HS-27A (cell line): ENCODE results near the gene HLCS.
"Not testable (repeated sequence)": the region's sequence is repeated elsewhere in the genome, so short reads cannot be mapped to it uniquely, and the experiment has no call there.

ENCODE experiments used
- DNase-seq: peaks from one replicate; pipeline ENCODE4 v3.0.0-alpha.2; 2012; ENCODE audit warnings: low read depth, missing footprints

HLCS gene

GRCh38 chr21:36849461-36850105 lies 116.9 kb downstream of the HLCS start:
- DNase-seq: no peak

DNA sequence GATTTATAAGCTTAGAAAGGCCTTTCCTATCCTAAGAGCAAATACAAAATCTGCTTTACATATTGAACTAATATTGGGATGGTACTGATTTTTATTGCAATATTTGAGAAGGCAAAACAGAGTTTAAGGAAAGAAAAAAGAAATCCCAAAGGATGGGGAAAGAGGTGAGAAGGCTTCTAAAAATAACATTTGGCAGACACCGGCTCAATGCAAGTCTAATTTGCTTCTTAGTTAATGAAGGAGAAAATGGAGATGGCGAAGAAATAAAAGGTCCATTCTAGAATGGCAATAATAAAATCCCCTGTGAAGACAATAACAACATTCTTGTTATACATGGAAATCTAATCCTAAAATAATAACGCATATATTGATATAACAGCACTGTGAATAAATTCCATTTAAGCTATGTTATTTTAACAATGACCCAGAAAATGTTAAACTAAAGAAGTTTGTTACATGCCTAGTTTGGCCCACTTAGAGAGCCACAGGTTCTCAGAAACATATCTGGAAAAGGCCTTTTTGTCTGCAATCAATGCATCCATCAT lies 117.7 kb downstream of the HLCS start:
- DNase-seq: no peak

- DNase-seq: peak; percentile 71
Observed at GRCh38 chr21:36847189-36847588, 119.3 kb downstream of the HLCS start.

- DNase-seq: no peak
Observed at GRCh38 chr21:36846631-36847030, 119.8 kb downstream of the HLCS start.

DNA sequence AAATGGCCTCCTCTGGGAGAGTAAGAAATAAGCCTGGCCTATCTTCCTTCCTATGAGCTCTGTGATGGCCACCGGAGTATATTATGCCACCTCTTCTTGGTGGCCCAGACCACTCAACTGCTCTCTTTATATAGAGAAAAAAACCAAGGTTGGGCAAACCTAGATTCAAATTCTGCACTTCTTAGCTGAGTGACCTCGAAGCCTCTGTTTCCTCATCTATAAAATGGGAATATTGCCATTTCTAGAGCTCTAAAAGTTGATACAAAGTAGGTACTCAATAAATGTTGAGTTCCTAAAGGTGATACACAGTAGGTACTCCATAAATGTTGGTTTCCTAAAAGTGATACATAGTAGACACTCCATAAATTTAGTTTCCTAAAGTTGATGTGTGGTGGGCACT lies 120.7 kb downstream of the HLCS start:
- DNase-seq: no peak

DNA sequence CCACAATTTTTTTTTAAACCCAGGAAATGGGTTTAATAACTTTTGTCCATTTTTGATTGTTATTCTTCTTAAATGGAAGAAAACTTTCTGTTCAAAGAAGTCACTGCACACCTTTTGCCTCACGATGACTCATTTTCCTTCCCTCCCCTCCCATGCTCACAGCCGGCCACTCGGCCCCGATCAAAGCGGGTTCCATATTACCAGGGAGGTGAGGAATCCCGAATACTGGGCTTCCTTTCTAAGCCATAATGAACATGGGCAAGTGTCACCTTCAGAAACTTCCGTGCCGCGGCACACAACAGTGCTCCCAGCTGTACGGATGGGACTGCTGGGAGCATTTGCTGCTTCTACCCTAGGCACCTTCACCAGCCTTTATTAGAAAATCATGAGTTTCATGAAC lies 121.4 kb downstream of the HLCS start:
- DNase-seq: no peak

DNA sequence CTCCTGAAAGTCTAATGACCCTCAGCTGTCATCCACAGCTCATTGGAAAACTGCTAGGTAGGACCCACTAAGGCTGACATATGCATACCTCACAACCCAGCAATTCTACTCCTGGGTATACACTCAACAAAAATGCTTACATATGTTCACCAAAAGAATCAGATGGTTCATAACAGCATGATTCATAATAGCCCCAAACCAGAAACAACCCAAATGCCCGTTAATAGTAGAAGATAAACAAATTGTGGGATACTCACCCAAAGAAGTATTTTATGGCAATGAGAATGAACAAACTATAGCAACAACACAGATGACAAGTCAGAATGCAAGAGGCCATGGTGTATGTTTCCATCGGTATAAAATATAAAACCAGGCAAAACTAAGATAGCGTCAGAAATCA lies 124.6 kb downstream of the HLCS start:
- DNase-seq: no peak

GRCh38 chr21:36839735-36840134 lies 126.7 kb downstream of the HLCS start:
- DNase-seq: no peak

- no peak for DNase-seq
Observed at GRCh38 chr21:36839123-36839522, 127.3 kb downstream of the HLCS start.

DNA sequence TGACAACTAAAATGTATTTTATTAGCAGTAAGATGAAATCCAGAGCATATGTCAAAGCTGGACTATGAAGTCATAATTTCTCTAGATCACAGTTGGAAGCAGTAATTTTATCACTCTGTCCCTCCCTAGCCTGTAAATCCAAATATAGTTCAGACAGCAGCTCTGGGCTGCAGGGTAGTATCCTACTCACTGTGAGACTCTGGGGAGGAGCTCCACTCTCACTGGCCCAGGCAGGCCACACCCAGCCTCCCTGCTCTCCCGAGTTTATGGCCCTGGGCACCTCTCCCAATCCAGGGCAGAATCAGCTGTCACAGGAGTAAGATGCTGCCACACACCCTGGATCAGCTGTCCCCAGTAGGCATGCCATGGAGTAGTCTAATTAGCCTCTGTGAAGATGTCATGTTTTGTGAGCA lies 131.1 kb downstream of the HLCS start:
- no peak for DNase-seq

DNA sequence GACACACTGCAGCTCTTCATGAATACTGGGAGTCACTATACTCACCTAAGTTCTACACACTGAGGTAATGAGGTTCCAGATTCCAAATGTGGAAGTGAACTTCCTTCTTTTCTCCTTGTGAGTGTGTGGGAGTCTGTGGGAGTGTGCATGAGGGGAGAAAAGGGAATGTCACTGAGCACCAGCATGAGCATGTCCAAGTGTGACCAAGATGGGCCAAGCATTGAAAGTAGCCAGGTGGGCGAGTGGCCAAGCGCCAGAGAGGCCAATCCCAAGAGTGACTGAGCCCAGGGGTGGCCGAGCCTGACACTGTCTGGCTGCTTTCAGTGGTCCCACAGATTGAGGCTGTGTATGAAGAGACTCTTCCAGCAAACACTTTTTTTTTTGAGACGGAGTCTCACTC lies 132.3 kb downstream of the HLCS start:
- DNase-seq: no peak

DNA sequence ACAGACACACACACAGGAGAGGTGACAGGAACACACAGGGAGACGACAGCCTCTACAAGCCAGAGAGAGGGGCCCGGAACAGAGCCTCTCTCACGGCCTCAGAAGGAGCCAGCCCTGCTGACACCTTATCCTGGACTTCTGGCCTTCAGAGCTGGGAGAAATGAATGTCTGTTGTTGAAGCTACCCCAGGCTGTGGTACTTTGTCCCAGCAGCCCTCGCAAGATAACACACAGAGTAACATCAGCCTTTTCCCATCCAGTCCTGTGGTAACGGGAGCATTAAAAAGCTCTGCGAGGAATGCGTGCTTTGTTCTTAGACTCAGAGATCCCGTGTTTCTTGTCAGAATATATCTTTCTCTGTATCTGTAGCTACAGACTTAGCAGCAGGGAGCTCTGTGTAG lies 136.4 kb downstream of the HLCS start:
- no peak for DNase-seq

DNA sequence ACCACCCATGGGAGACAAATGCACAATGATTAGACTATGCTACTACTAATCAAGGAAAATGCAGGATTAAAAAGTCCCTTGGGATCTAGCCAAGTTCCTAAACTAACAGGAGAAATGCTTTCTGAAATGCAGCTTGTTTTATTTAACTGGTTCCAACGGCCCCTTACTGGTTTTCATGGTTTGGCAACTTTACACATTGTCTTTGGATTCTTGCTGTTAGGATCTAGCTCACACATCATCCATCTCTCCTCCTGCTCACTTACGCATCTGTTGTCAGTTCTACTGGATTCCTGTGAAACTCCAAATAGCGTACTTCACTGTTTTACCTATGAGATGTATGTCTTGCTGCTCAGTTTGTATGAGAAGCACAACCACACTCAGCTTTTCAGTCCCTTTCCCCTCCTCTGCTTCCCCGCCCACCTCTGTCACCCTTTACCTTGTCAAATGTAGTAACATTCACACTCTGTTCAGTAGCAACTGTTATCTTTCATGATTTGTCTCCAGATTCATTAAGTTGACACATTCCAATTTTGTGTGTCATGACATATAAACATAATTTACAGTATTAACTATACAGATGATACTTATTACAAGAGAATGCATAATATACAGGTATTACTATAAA lies 137.5 kb downstream of the HLCS start:
- no peak for DNase-seq

DNA sequence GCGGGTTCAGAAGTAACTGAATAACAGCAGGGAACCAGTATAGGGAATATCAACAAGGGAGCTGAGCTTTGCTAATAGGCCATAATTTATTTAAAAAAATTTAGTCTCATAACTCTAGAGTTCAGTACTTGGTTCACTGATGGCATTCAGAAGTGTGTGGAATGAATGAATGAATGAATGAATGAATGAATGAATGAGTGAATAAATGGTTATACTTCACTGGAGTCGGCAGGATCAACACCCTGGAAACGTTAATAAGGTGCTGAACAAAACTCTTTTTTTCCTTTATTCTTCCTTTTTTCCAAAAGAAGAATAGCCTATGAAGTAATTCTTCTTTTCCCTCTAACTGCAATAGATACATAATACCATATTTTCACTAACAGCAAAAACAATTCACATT lies 138.3 kb downstream of the HLCS start:
- no peak for DNase-seq

- no peak for DNase-seq
Observed at GRCh38 chr21:36825658-36826057, 140.8 kb downstream of the HLCS start.

GRCh38 chr21:36821032-36821299 lies 145.5 kb downstream of the HLCS start:
- DNase-seq: no peak

DNA sequence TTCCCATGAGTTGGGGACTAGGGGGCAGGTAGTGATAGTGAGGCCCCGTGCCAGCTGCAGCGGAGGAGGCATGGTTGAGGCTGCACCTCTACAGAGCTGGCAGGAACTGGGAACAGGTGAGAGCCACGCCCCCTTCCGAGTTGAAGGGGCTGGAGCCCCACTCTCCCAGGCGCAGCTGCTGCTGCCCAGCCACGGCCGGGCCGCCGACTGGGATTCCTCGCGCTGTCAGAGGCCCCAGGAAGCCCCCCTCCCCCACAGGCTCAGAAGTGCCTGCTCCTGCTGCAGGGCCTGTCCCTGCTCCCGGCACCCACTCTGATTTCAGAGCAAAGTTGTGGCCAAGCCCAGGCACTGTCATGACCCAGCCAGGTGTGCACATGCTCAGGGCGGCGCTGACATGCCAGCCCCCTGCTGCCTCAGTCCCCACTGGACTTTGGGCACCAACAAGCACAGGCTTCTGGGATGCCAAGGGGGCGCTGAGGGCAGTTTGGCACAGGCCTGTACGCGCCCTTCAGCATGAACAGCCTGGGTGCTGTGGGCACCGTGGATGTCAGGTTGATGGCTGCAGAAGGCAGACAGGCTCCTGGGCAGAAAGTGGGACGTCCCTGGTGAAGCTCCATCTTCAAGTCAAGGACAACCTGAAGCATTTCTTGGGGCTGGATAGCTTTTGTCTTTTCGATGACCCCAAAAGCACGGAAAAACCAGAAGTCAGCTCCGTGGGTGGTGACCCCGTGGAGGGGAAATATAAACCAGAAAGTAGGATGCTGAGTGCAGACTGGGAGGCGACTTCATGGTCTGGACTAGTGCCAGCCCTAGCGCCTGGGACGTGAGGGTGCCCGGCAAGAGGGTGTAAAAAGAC lies 146.1 kb downstream of the HLCS start:
- DNase-seq: no peak

- no peak for DNase-seq
Observed at GRCh38 chr21:36817732-36818450, 148.6 kb downstream of the HLCS start.

DNA sequence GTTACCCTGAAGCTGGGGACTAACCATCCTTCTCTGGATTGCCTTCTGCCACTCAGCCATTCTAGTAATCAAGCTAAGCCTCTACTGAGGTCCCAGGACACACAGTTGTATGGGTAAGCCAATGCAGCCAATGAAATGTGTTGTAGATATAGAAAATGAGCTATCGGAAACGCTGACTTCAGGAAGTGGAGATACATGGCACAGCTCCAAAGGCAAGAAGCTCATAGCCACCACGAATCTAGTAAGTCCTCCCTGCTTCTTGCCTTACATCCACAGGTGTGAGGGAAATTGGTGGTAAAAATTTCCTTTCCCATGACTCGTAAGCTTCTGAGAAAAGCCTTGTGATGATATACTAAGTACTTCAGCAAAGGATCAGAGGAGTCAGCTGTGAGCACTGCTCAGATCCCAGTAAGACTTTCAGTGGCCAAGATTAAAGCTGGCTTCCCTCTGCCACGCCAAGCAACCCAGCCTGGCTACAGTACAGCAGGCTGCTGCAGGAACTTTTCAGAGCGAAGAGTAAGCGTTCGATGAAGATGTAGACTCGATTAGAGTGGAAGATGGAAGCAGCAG lies 149.8 kb downstream of the HLCS start:
- no peak for DNase-seq

DNA sequence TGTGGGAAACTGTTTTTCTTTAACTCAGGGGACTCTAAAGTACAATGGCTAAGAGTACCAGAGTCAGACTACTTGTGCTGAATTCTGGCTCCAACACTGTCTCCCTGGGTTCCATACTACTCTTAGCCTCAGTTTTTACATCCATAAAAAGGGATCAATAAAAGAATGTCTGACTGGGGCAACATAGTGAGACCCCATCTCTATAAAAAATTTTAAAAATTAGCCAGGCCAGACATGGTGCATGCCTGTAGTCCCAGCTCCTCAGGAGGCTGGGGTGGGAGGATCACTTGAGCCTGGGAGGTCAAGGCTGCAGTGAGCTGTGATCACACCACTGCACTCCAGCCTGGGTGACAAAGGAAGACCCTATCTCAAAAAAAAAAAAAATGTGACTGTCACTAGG lies 150.4 kb downstream of the HLCS start:
- not testable (repeated sequence) for DNase-seq

- no peak for DNase-seq
Observed at GRCh38 chr21:36815284-36815683, 151.2 kb downstream of the HLCS start.

DNA sequence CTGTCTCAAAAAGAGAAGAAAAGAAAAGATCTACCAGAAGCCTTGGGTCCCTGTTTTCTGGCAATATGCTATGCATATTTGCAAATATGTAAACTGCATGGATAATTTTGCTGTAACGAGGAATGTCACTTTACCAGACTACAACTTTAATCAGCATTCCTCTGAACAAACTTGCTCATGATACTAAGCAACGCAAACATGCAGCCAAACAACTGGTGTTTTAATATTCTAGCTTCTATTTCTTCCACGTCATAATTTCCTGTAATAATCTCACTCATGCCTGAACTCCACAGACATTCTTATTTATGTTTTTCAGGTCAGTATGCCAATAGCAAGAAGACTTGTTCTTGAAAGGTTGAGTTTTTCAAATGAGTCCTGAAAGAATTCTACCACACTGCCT lies 153.4 kb downstream of the HLCS start:
- DNase-seq: no peak
